Ramos (cell line): ENCODE results near the gene ADAMTSL3.

Experiments
- in situ Hi-C: fragments of 300-500 bp; cut with MboI; formaldehyde crosslinking; loops from one replicate; pipeline ENCODE4 v1.14.3; 2022; ENCODE audit warnings: low sequenced_read_pairs; ENCODE audit not compliant: unreplicated experiment

Gene ADAMTSL3

GRCh38 chr15:83912343-83912742 is 258.4 kb downstream of the ADAMTSL3 start:
- in situ Hi-C loops: no loop called here

GRCh38 chr15:83913034-83913632 is 259.2 kb downstream of the ADAMTSL3 start:
- in situ Hi-C loops: no loop called here

GRCh38 chr15:83914906-83915305 is 261.0 kb downstream of the ADAMTSL3 start:
- in situ Hi-C loops: no loop called here

DNA sequence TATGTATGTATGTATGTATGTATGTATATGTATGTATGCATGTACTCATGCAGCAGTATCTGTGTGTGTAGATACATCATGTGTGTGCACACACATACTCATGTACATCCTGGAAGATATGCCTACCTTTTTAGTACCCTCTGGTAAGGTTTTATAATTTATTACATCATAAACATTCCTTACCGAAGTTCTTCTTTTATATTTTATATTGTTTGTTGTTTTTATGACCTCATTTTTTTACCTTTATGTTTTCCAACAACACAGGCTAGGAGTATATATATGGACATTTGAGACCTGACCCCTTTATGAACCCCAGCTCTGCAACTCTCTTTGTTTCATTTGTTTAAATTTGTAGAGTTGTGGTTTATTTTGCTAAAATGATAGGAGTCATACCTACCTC is 263.5 kb downstream of the ADAMTSL3 start:
- in situ Hi-C loops: no loop called here

DNA sequence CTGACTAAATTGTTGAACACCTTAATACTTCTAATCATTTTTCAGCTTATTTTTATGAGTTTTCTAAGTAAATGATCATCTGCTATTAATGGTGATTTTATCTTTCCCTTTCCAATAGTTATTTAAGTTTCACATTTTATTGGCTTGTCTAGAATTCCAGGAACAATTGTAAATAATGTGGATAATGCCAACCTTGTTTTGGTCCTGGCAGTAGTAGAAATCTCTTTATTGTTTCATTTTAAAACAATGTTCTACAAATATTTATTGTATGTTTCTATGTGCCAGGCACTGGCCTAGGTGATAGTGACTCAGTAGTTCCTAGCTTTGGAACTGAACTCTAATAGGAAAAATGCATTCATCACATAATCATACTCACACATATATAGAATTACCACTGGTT is 264.1 kb downstream of the ADAMTSL3 start:
- in situ Hi-C loops: no loop called here

GRCh38 chr15:83919319-83919830 is 265.5 kb downstream of the ADAMTSL3 start:
- in situ Hi-C loops: no loop called here

DNA sequence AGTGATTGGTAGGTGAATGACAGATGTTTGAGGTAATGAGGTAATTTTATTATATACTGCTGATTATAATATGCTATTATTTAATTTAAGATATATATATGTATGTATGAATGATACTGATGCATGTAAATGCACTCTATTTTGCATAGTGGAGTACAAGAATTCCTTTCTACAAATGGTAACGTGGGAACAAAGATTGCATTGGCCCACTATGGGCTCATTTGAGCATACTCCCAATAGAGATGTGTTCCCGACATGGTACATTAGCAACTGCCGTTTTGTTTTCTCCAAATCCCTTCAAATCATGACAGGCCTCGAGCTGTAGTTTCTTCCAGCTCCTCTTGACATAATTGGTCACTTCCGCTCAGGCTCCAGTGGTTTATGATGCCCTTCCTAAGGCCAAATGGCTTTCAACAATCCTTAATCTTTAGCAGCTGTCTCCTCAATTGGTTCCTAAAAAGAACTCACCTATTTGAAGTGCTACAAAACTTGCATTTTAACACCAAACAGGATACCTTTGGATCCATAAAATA is 266.1 kb downstream of the ADAMTSL3 start:
- in situ Hi-C loops: no loop called here

DNA sequence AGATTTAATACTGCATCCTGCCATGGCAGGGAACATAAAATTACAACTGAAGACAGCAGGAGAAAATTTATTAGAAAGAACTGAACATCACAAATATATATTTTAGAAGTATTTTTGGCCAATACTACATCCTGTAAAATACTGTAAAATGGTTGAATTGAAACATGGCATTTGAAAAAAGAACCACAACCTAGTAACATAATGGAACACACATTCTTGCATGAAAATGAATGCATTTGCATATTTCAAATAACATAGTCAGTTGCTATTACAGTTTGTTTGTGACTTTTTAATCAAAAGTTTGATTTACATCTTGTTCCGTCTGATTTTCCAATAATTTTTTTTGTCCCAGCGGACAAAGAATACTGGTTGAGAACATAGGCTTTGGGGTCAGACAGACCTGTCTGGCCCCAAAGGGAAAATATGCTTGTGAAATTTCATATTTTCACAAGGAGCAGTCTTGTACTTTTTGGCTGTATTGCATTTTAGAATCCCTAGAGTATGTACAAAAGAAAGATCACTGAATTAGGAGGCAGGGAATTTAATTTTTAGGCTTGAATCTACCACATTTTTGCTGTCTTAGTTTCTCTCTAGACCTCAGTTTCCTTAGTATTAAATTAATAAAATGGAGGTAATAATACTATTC is 268.8 kb downstream of the ADAMTSL3 start:
- in situ Hi-C loops: no loop called here

DNA sequence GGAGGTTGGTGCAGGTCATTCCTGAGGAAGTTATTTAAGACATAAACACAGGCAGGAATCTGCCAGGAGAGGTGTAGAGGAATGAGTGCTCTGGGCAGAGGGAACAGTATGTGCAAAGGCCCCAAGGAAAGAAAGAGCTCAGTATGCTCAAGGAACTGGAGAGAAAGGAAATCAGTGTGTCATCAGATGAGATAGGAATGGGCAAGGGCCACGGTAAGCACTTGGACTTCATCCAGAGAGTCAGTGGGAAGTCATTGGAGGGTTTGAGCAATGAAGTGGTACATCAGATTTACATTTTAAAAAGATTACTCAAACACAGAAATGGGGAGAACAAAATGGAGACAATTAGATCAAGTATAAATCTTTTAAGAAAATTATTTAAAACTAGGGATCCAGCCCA is 272.2 kb downstream of the ADAMTSL3 start:
- in situ Hi-C loops: no loop called here

DNA sequence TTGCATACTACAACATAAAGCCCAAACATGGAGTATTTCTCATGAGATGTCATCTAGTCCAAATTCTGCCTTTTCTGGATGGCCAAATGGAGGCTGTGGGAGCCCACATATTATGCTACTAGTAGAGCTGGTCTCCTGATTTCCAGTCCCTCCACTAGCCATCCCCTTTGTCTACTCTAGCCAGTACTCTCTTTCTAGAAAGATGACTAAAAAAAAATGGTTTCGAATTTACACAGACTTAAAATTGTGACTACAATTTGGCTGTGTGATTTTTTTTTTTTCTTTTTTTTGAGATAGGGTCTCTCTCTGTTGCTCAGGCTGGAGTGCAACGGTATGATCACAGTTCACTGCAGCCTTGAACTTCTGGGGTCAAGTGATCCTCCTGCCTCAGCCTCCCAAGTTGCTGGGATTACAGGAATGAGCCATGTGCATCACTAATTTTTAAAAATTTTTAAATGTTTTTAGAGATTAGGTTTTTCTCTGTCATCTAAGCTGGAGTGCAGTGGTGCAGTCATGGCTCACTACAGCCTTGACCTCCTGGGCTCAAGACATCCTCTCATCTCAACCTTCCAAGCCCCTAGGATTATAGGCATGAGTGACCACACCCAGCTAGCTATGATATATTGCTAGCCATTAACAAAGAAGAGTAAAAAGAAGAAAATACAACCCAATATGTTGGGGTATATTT is 273.9 kb downstream of the ADAMTSL3 start:
- in situ Hi-C loops: no loop called here

GRCh38 chr15:83928392-83928734 is 274.4 kb downstream of the ADAMTSL3 start:
- in situ Hi-C loops: no loop called here

DNA sequence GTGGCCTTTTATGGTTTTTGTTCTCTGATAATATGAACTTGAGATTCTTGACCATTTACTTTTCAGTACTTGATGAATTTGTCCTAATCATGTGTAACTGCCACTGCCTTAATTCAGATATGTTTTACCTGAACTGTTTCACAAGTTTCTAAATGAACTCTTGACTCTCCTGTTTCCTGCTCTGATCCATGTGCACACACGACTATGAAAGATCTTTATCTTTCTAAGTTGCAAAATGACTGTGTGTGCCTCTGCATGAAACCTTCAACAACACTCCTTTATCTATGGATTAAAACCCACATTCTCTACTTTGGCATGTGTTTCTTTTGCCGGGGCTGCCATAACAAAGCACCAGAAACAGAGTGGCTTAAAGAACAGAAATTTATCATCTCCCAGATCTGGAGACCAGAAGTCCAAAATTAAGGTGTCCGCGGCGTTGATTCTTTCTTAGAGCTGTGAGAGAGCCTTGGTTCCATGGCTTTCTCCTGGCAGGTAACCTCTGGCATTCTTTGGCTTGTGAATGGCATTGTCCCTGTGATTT is 275.0 kb downstream of the ADAMTSL3 start:
- in situ Hi-C loops: no loop called here

DNA sequence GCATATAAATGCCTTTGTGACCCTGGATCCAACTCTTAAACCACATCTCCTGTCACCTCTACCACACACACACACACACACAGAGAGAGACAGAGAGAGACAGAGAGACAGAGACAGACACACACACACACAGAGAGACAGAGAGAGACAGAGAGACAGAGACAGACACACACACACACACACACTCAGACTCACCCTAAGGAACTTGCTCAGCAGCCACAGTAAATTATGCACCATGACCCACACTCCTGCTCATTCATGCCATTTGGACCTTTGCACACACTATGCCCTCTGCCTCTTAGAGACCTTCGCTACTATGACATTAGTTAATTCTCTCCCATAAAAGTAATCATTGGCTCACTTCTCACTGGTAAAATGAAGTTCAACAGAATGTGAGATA is 275.7 kb downstream of the ADAMTSL3 start:
- in situ Hi-C loops: no loop called here

GRCh38 chr15:83930392-83931212 is 276.7 kb downstream of the ADAMTSL3 start:
- in situ Hi-C loops: no loop called here

- in situ Hi-C loops: no loop called here
Observed at GRCh38 chr15:83935774-83936173, 281.9 kb downstream of the ADAMTSL3 start.

DNA sequence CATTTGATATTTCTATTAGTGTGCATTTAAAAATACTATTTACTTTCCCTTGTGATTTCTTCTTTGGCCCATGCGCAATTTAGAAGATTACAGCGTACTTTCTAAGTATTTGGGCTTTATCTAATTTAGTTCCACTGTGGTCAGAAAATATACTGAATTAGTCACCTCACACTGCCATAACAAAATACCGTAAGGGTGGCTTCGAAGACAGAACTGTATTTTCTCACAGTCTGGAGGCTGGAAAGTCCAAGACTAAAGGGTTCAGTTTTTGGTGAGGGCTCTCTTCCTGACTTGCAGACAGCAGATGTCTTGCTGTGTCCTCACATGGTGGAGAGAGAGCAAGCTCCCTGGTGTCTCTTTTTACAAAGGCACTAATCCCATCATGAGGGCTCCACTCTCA is 286.2 kb downstream of the ADAMTSL3 start:
- in situ Hi-C loops: no loop called here

- in situ Hi-C loops: no loop called here
Observed at GRCh38 chr15:83943043-83943442, 289.1 kb downstream of the ADAMTSL3 start.

DNA sequence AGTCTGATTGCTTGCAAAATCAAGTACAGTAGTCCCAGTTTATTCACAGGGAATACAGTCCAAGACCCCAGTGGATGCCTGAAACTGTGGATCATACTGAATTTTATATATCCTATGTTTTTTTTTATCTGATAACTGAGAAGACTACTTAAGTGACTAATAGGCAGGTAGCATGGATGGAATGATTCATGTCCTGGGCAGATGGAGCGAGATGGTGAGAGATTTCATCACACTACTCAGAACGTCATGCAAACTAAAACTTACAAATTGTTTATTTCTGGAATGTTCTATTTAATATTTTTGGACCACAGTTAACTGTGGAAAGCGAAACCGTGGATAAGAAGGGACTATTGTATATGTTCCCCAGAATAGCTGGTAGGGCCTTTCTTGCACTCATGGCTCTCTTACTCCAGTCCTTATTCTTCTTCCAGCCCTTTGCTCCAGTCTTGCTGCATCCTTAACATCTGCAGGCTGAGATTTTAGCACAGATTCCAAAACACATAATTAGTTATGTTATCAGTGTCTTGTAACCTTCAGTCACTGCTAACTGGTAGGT is 290.0 kb downstream of the ADAMTSL3 start:
- in situ Hi-C loops: no loop called here

- in situ Hi-C loops: no loop called here
Observed at GRCh38 chr15:83947156-83947555, 293.2 kb downstream of the ADAMTSL3 start.

DNA sequence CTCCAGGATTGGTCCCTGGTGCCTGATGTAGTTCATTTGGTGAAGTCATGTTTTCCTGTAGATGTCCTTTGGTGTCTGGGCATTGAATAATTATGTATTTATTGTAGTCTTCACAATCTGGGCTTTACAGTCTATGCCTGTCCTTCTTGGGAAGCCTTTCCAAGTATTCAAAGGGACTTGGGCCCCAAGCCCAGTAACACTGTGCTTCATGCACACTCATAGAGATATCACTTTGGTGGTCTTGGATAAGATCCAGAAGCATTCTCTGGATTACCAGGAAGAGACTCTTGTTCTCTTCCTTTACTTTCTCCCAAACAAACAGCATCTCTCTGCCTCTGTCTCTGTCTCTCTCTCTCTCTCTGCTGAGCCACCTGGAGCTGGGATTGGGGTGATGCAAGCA is 300.6 kb downstream of the ADAMTSL3 start:
- in situ Hi-C loops: no loop called here
